ENCODE results near the gene AFF3. TPM values are rescaled to one million over a fixed set of nuclear protein-coding genes. Genes with fewer than 3 reads are reported as not detected.

AFF3 gene
- total and polyA plus RNA-seq, 8 donors = 16.4 to 42.0 (median 21.4) TPM

DNA sequence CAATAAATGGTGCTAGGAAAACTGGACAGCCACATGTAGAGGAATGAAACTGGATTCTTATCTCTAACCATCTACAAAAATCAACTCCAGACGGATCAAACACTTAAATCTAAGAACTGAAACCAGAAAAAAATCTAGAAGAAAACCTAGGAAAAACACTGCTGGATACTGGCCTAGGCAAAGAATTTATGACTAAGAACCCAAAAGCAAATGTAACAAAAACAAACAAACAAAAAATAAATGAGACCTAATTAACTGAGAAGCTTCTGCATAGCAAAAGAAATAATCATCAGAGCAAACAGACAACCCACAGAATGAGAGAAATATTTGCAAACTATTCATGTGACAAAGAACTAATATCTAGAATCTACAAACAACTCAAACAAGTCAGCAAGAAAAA, 338.5 kb downstream of the AFF3 start:
- Histone ChIP-seq H3K27ac (no peak overlapping the region), H3K27me3 (no peaks in the 10 kb centered on the region), H3K4me1 (no peaks in the 10 kb centered on the region), H3K9me3 (no peaks in the 10 kb centered on the region), H3K36me3 (no peaks in the 10 kb centered on the region), H3K4me3 (no peak overlapping the region)
- TF ChIP-seq CTCF (IDR thresholded peaks at IDR 0.05) = no peak
- intact Hi-C loops (cut with DNase I) = no loop called here
- DNase-seq (no peak), ATAC-seq (no peak)

- Histone ChIP-seq H3K4me1 (no peaks in the 10 kb centered on the region), H3K36me3 (no peaks in the 10 kb centered on the region), H3K4me3 (no peak overlapping the region), H3K27ac (no peak overlapping the region), H3K9me3 (peaks cover 0 to 4% of the 10 kb centered on the region in 2 donors), H3K27me3 (no peaks in the 10 kb centered on the region)
- ATAC-seq (no peak), DNase-seq (no peak)
- intact Hi-C loops (cut with DNase I) = no loop called here
- TF ChIP-seq CTCF (IDR thresholded peaks at IDR 0.05) = no peak
These were observed 339.7 kb downstream of the AFF3 start for GRCh38 chr2:99802734-99803133.

- no peak for DNase-seq
- no peak overlapping the region for H3K27ac ChIP-seq
- H3K4me1 ChIP-seq = no peaks in the 10 kb centered on the region
- no peaks in the 10 kb centered on the region for H3K27me3 ChIP-seq
- ATAC-seq = no peak
- intact Hi-C loops (cut with DNase I) = no loop called here
- no peak overlapping the region for H3K4me3 ChIP-seq
- H3K36me3 ChIP-seq = no peaks in the 10 kb centered on the region
- H3K9me3 ChIP-seq = peaks cover 0 to 16% of the 10 kb centered on the region in 2 donors
- no peak for TF ChIP-seq CTCF (IDR thresholded peaks at IDR 0.05)
These were observed 341.0 kb downstream of the AFF3 start for GRCh38 chr2:99801327-99801901.

DNA sequence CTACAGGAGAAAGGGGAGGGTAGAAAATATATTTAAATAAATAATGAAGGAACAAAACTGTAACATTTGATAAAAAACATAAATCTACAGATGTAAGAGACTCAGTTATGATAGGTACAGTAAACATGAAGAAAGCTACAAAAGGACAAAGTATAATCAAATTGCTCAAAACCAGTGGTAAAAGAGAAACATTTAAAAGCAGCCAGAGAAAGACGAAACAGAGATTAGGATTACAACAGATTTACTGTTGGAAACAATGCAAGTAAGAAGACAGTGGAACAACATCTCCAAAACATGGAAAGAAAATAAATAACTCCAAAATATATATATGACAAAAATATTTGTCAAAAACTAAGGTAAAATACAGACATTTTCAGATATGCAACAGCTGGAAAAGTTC, 344.9 kb downstream of the AFF3 start:
- Histone ChIP-seq H3K9me3 (peaks cover 0 to 16% of the 10 kb centered on the region in 2 donors), H3K4me1 (no peaks in the 10 kb centered on the region), H3K27ac (no peak overlapping the region), H3K4me3 (no peak overlapping the region), H3K27me3 (no peaks in the 10 kb centered on the region), H3K36me3 (no peaks in the 10 kb centered on the region)
- DNase-seq (no peak), ATAC-seq (no peak)
- intact Hi-C loops (cut with DNase I) = no loop called here
- no peak for TF ChIP-seq CTCF (IDR thresholded peaks at IDR 0.05)

DNA sequence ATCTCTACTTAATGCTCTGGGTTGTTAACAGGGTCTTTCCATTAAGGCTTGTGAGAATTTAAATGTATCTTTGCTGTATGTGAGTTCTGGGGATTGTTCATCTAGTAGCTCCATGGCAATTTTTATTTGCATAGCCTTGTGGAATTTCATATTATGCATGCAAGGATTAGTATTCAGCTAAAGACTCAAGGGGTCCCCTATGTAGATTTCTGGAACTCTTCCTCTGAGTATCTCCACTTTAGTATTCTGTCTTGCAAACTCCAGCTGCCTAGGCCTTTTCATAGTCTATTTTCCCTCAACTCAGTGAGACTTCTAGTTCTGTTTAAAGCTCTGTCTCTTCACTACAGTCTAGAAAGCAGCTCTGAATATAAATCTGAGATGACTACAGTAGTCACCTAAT, 348.0 kb downstream of the AFF3 start:
- H3K27me3 ChIP-seq = no peaks in the 10 kb centered on the region

More for the DNA sequence above, 348.0 kb downstream of the AFF3 start:
- H3K27ac ChIP-seq = no peak overlapping the region
- DNase-seq = no peak
- H3K4me3 ChIP-seq = no peak overlapping the region
- H3K4me1 ChIP-seq = no peaks in the 10 kb centered on the region
- no peak for TF ChIP-seq CTCF (IDR thresholded peaks at IDR 0.05)
- intact Hi-C loops (cut with DNase I) = no loop called here
- H3K36me3 ChIP-seq = no peaks in the 10 kb centered on the region
- H3K9me3 ChIP-seq = peaks cover 0 to 16% of the 10 kb centered on the region in 2 donors
- no peak for ATAC-seq

Data from left lung (tissue), 10 donors.